HG02840 (cell line): ENCODE data around the gene ATP5MG.
A peak's percentile ranks its signal among the peaks of the same experiment; 100 is the strongest.
"Not testable (repeated sequence)": the region's sequence is repeated elsewhere in the genome, so short reads cannot be mapped to it uniquely, and the experiment has no call there.

Experiments used
- ATAC-seq: cut with Tn5 transposase; IDR thresholded peaks from one replicate; pipeline ENCODE4 v1.9.1; 2021; ENCODE audit warnings: mild to moderate bottlenecking, moderate library complexity, moderate number of reproducible peaks; ENCODE audit not compliant: unreplicated experiment, low FRiP score

The ATP5MG gene

GRCh38 chr11:118406599-118407166 is 5.3 kb downstream of the ATP5MG start:
- ATAC-seq = no peak

GRCh38 chr11:118410055-118410745 is 8.8 kb downstream of the ATP5MG start:
- no peak for ATAC-seq

GRCh38 chr11:118411530-118411929 is 10.1 kb downstream of the ATP5MG start:
- no peak for ATAC-seq

GRCh38 chr11:118412921-118413320 is 11.5 kb downstream of the ATP5MG start:
- no peak for ATAC-seq

- no peak for ATAC-seq
Observed at GRCh38 chr11:118415062-118415738, 13.8 kb downstream of the ATP5MG start.

GRCh38 chr11:118415739-118416068 is 14.3 kb downstream of the ATP5MG start:
- no peak for ATAC-seq

- ATAC-seq = not testable (repeated sequence)
Observed at GRCh38 chr11:118416900-118417299, 15.5 kb downstream of the ATP5MG start.

- no peak for ATAC-seq
Observed at GRCh38 chr11:118417801-118418200, 16.4 kb downstream of the ATP5MG start.

GRCh38 chr11:118418766-118419165 is 17.4 kb downstream of the ATP5MG start:
- no peak for ATAC-seq

GRCh38 chr11:118427707-118428106 is 26.3 kb downstream of the ATP5MG start:
- ATAC-seq = no peak

GRCh38 chr11:118430956-118431355 is 29.6 kb downstream of the ATP5MG start:
- ATAC-seq = no peak

- no peak for ATAC-seq
Observed at GRCh38 chr11:118434123-118434552, 32.7 kb downstream of the ATP5MG start.

- ATAC-seq = no peak
Observed at GRCh38 chr11:118434553-118435289, 33.3 kb downstream of the ATP5MG start.

GRCh38 chr11:118435290-118435892 is 34.0 kb downstream of the ATP5MG start:
- ATAC-seq = peak; percentile 22

GRCh38 chr11:118435893-118436624 is 34.7 kb downstream of the ATP5MG start, which contains the start of gene KMT2A:
KMT2A (plus strand) TSS chr11:118436492; CDS start chr11:118436513, 21 bp downstream.
- ATAC-seq = peak; percentile 58

GRCh38 chr11:118436639-118437207 is 35.3 kb downstream of the ATP5MG start:
- ATAC-seq = peak; percentile 11

GRCh38 chr11:118437208-118438125 is 36.1 kb downstream of the ATP5MG start:
- ATAC-seq = no peak

- ATAC-seq = no peak
Observed at GRCh38 chr11:118438314-118438931, 37.0 kb downstream of the ATP5MG start.
